Panc1 (cell line): Measurements from ENCODE around the gene GABRG3. TPM values are rescaled to one million over a fixed set of nuclear protein-coding genes. Genes with fewer than 3 reads are reported as not detected.

Experiments used
- ATAC-seq: fragments of 200-7000 bp; cut with Tn5 transposase; 2 replicates; pipeline ENCODE4 v1.9.1; 2020; ENCODE audit warnings: mild to moderate bottlenecking, moderate library complexity
- BruUV-seq: library from RNA; stranded (reverse); fragments of 400-500 nt; replicated peaks from 2 replicates; lab custom pipeline; 2021; lab: Mats Ljungman, UMichigan
- CTCF ChIA-PET: fragments of 300-600 bp; sonication (Branson Sonifier 250); formaldehyde crosslinking; loops from one replicate; lab custom pipeline; 2022; ENCODE audit warnings: antibody characterized with exemption; lab: Charles Lee
- POLR2A ChIA-PET: fragments of 300-600 bp; sonication (Branson Sonifier 250); formaldehyde crosslinking; loops from one replicate; lab custom pipeline; 2022; ENCODE audit warnings: antibody characterized with exemption; lab: Charles Lee
- DNase-seq: peaks from one replicate; pipeline ENCODE4 v3.0.0-alpha.2; 2010; ENCODE audit warnings: low read depth, low spot score
- H3K27ac ChIP-seq: 2 replicates; pipeline ENCODE4 v1.5.1; 2011; ENCODE audit warnings: mild to moderate bottlenecking, low read length, inconsistent platforms
- H3K27me3 ChIP-seq: fragments of 200-500 bp; sonication (Bioruptor generic); 2 replicates; pipeline ENCODE4 v1.6.0; 2014; ENCODE audit warnings: low read length, inconsistent platforms; ENCODE audit not compliant: control insufficient read depth, insufficient read depth
- H3K36me3 ChIP-seq: fragments of 200-500 bp; sonication (Bioruptor generic); 2 replicates; pipeline ENCODE4 v1.5.1; 2014; ENCODE audit warnings: inconsistent platforms, mild to moderate bottlenecking, low read length, moderate library complexity; ENCODE audit not compliant: control insufficient read depth, insufficient read depth
- H3K4me1 ChIP-seq: 2 replicates; pipeline ENCODE4 v1.5.1; 2011; ENCODE audit warnings: inconsistent platforms, mild to moderate bottlenecking, low read length, moderate library complexity; ENCODE audit not compliant: control insufficient read depth, insufficient read depth
- H3K4me3 ChIP-seq, 2 experiments: 2 replicates each; pipeline ENCODE4 v1.5.1; 2011 to 2012; ENCODE audit warnings: low read depth in 2 of 2, low read length in 2 of 2, mild to moderate bottlenecking in 2 of 2, inconsistent platforms in 1 of 2, moderate library complexity in 1 of 2
- H3K9me3 ChIP-seq: fragments of 200-500 bp; sonication (Bioruptor generic); 2 replicates; pipeline ENCODE4 v1.5.1; 2014; ENCODE audit warnings: low read depth, mild to moderate bottlenecking, inconsistent platforms, low read length, moderate library complexity; ENCODE audit not compliant: control insufficient read depth, insufficient read depth
- CTCF ChIP-seq: fragments of 450-650 bp; IDR thresholded peaks from 2 replicates; pipeline ENCODE4 v1.5.1; 2017; ENCODE audit warnings: mild to moderate bottlenecking
- POLR2AphosphoS5 ChIP-seq: IDR thresholded peaks from 2 replicates; pipeline ENCODE4 v1.6.1; 2012; ENCODE audit warnings: mild to moderate bottlenecking, low read depth, low read length, moderate library complexity
- REST ChIP-seq, 2 experiments: IDR thresholded peaks; 2 replicates each; pipeline ENCODE4 v1.6.1; 2011 to 2012; ENCODE audit warnings: low read depth in 2 of 2, control low read depth in 1 of 2, low read length in 1 of 2, mild to moderate bottlenecking in 1 of 2, moderate library complexity in 1 of 2; ENCODE audit not compliant: insufficient read depth in 1 of 2
- SIN3A ChIP-seq: IDR thresholded peaks from 2 replicates; pipeline ENCODE4 v1.6.1; 2012; ENCODE audit warnings: low read depth, mild to moderate bottlenecking, low read length, moderate library complexity, borderline replicate concordance; ENCODE audit not compliant: insufficient read depth
- TCF7L2 ChIP-seq: IDR thresholded peaks from 2 replicates; pipeline ENCODE4 v1.6.1; 2011; ENCODE audit warnings: mild to moderate bottlenecking, low read depth, low read length, inconsistent platforms
- in situ Hi-C: cut with HindIII; loops from 2 replicates; pipeline ENCODE4 v1.10.0; 2016; ENCODE audit warnings: low sequenced_read_pairs, low pct_unique_long_range_greater_than_20kb
- intact Hi-C: fragments of 100-400 bp; cut with micrococcal nuclease; formaldehyde crosslinking; loops from one replicate; pipeline ENCODE4 v1.10.0; 2022; ENCODE audit not compliant: unreplicated experiment
- total RNA-seq: library from RNA; stranded (reverse); gene quantifications from one replicate; pipeline ENCODE4 v1.2.1, GENCODE V29; 2021; ENCODE audit not compliant: unreplicated experiment

GABRG3 gene
- total RNA-seq, 1 experiment from 2014 or later, result not detected

DNA sequence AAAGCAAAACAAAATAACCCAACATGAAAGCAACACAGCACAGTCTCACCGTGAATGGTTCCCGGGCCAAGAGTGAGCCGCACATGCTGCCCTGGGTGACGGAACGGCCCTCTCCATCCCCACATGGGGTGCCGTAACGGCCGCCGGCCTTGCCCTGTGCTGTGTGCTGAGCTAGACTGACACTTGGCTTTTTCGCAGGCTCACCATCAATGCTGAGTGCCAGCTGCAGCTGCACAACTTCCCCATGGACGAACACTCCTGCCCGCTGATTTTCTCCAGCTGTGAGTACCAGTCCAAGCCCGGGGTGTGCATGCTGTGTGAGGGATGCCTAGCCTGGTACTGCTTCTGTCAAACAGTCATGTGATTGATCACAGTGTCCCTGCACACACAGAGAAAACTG, 357.6 kb downstream of the GABRG3 start:
- ChIA-PET CTCF (no interaction called here), POLR2A (no interaction called here)
- Histone ChIP-seq H3K4me3 (no peak overlapping the region), H3K27me3 (no peaks in the 10 kb centered on the region), H3K27ac (no peak overlapping the region), H3K36me3 (no peaks in the 10 kb centered on the region), H3K4me1 (no peaks in the 10 kb centered on the region), H3K9me3 (no peaks in the 10 kb centered on the region)
- ATAC-seq, result no peak
- intact Hi-C loops, result no loop called here
- TF ChIP-seq CTCF (no peak), SIN3A (no peak)
- DNase-seq, result no peak
- no TSS peak for BruUV-seq
- in situ Hi-C loops, result no loop called here

DNA sequence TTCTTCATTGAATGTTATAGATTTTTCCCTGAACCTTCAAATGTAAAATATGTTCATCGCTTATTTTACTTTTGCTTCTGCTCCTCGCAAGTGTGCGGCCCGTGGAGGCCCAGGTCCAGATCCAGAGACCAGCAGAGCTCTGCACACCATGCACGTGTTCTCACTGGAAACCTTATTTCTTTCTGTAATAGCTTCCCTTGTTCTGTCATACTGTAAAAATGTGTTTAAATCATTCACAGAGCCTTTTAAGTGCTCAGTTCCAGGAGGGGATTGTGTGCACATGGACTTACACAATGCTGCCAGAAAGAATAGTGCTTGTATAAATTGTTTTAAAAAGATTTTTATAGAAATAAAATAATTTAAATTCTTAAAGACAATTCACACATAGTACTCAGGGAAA, 359.3 kb downstream of the GABRG3 start:
- no TSS peak for BruUV-seq
- in situ Hi-C loops, result no loop called here
- CTCF ChIA-PET, result no interaction called here

More for the DNA sequence above, 359.3 kb downstream of the GABRG3 start:
- H3K9me3 ChIP-seq, result 0 out of 2 replicates have a peak, but pooled peaks cover 2% of the 10 kb centered on the region
- H3K4me1 ChIP-seq, result no peaks in the 10 kb centered on the region
- POLR2A ChIA-PET, result no interaction called here
- ATAC-seq, result no peak
- DNase-seq, result no peak
- H3K4me3 ChIP-seq, result no peak overlapping the region
- TF ChIP-seq CTCF, result no peak
- no peak for TF ChIP-seq SIN3A
- no peak for TF ChIP-seq REST (IDR thresholded peaks at IDR 0.05; ENCODE audit: insufficient read depth in 1 of 2, low read depth in 2 of 2, low read length in 1 of 2)
- TF ChIP-seq TCF7L2, result no peak
- TF ChIP-seq POLR2AphosphoS5, result no peak
- no peaks in the 10 kb centered on the region for H3K36me3 ChIP-seq
- intact Hi-C loops, result no loop called here
- H3K27ac ChIP-seq, result no peak overlapping the region
- H3K27me3 ChIP-seq, result no peaks in the 10 kb centered on the region
